Activated CD4-positive, CD25-positive, alpha-beta regulatory T cell treated with anti-CD3 and anti-CD28 coated beads, Interleukin-2, amount 50 U/mL, for 72 hours (primary cell): ENCODE measurements around the gene NANOS3.
A peak's percentile ranks its signal among the peaks of the same experiment; 100 is the strongest.

ENCODE experiments used
- DNase-seq: peaks from one replicate; pipeline ENCODE4 v3.0.0; 2021

The NANOS3 gene

GRCh38 chr19:13876834-13877233 lies at the start of gene NANOS3:
Gene NANOS3 (plus strand): TSS chr19:13877134. CDS start chr19:13877249, 115 bp downstream.
- no peak for DNase-seq

DNA sequence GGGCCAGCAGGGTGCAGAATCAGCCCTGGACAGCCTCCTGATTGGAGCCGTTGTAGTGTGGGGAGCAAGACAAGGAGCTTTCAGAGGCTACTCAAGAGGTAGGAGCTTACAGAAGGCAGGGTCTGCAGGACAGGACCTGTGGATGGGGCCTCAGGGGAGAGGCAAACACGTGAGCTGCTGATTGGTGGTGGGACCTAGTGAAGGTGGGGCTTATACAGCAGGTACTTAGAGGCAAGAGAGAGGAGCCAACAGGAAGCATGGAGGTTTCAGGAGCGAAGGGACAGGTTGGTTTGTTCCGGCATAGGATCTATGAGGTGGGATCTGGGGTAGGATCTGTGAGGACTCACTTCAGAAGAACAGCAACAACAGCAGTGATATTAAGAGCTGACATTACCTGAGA lies 49.3 kb upstream of the NANOS3 start:
- DNase-seq = no peak

GRCh38 chr19:13830114-13830740 lies 46.7 kb upstream of the NANOS3 start:
- DNase-seq = no peak

DNA sequence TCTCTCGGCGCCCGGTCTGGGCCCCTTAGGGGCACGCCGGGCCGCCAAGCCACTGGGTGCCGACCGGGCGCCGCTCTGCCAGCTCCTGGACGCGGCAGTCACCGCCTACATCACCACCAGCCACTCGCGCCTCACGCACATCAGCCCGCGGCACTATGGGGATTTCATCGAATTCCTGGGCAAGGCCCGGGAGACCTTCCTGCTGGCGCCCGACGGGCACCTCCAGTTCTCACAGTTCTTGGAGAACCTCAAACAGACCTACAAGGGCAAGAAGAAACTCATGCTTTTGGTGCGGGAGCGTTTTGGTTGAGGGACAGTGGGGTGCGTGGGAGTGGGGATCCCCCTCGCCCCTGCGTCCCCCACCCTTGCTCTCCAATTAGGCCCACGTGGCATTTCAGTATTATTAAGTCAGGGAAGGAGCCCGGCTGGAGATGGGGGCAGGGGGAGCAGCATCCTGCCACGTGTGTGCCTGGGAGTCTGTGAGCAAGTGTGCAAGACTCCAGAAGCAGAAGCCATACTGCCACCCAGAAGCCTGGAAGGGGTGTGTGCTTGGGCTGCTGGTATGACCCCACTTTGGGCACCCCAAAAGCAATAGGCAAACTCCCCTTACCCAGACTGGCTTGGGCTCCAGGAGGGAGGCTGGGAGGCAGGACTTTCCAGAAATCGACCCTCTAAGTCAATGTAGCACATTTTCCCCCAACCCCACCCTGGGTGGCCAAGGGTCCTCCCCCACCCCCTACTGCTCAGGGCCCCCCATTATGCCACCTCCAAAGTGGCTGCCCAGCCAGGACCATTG lies 46.0 kb upstream of the NANOS3 start:
- no peak for DNase-seq

- DNase-seq = no peak
Observed at GRCh38 chr19:13831537-13832467, 45.1 kb upstream of the NANOS3 start.

DNA sequence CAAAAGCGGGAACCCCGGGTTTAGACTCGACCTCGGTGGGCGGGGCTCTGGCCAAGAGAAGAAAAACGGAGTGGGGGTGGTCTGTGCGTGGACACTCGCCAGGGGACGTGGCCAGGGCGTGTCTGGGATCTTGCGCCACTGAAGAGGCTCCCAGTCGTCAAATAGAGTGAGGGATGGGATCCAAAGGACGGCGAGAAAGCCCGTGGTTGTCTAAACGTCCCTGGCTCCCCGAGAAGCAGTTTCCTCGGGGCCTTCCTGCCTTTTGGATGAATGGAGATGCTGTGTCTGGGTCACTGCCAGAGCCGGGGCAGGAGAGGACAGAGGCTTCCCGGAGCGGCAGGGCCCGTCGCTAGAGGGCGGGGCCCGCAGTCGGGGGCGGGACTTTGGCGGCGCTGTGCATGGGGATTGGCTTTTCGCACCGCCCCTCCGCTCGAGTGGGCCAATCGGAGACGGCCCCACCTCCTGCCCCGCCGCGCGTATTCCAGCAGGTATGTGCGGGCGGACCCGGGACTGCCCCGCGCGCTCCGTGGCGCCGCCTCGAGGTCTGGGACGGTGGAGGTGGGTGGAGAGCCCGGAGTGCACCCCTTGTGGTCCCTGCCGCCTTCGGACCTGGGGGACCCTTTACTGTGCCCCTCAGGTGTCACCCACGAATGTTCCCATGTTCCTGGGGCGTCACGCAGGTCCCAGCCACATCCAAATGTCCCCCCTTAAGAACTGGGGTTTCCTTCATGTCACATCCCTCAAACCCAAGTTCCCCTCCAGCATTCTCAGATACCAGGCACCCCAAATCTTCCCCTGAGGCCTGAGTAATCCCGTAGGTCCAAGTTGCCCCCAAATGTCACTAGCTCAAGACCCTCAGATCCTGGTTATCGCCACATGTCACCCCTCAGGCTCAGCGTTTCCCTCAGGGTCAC lies 43.3 kb upstream of the NANOS3 start:
- peak; percentile 95 for DNase-seq

- no peak for DNase-seq
Observed at GRCh38 chr19:13834244-13835069, 42.5 kb upstream of the NANOS3 start.

GRCh38 chr19:13835791-13836723 lies 40.9 kb upstream of the NANOS3 start:
- DNase-seq = no peak

DNA sequence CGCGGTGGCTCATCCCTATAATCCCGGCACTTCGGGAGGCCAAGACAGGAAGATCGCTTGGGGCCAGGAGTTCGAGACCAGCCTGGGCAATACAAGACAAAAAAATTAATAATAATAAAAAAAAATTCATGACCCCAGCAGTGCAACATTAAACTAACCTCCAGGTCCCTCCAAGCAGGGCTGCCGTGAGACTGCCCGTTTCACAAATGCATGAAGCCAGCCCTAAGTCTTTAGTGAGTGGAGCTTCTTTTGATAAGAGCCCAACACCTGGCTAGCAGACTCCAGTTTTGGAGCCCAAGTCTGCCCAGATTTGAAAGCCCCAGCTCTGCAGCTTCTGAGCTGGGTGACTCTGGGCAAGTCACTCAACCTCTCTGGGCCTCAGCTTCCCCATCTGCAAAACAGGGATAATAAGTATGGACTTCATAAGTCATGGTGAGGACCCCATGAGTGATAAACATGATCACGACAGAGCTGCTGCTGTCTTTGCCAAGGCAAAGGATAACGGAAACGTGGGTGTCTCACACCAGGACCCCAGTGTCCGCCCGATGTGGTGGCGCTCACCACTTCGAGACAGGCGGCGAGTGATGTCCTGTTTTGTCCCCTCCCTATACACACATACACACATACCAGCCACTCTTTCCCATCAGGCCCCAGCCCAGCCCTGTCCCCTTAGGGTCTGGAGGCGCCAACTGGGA lies 38.4 kb upstream of the NANOS3 start:
- no peak for DNase-seq

- DNase-seq = peak; percentile 78
Observed at GRCh38 chr19:13839130-13839937, 37.6 kb upstream of the NANOS3 start.

DNA sequence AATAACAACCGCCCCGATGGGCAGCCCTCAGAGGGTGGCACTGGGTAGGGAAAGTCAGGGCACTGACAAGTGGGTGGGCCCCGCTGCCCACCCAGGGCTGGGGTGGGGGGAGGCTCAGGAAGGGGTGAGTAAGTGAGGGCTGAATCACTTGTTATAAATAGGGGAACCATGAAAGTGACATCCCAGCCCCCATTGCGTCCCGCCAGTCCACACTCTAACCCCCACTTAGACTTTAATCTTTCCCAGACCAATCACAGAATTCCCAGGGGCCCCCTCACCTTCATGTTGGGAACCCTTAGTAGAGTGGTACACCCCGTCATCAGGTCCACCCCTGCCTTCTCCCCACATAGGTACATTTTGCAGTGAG lies 37.0 kb upstream of the NANOS3 start:
- no peak for DNase-seq

GRCh38 chr19:13840305-13841085 lies 36.4 kb upstream of the NANOS3 start:
- no peak for DNase-seq

- no peak for DNase-seq
Observed at GRCh38 chr19:13841086-13841961, 35.6 kb upstream of the NANOS3 start.

GRCh38 chr19:13841962-13842290 lies 35.0 kb upstream of the NANOS3 start:
- no peak for DNase-seq

DNA sequence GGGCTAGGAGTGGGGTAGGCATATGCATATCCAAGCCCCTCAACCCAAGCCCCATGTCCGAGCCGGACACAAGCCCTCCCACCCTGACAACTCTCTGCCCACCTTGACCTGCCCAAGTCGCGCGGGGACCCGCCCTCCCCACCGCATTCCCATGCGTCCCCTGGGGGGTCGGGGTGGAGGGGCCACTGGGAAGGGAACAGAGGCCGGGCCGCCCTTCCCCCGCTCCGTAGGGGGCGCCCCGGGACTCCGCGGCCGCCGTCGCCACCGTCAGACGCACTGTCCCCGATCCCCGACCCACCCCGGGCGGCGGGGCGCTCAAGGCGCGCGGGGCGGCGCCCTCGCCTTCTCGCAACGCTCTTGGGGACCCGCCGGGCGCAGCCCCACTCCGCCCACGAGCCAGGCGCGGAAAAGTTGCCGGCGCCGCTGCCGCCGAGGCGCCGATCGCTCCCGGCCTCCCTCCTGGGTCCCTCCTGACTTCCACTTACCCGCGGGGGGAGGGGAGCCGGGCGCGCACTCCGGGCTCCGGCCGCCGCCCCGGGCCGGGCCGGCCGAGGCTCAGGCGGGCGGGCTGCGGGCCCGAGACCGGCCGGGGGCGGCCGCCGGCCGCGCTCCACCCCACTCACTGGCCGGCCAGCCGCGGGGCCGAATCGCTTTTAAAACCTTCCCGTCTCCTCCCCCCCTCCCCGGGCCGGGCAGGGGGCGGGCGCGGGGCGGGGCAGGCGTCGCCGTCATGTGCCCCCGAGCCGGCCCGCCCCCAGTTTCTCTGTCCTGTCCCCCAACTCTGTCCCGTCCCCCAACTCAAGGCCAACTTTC lies 34.4 kb upstream of the NANOS3 start:
- DNase-seq = peak; percentile 79
